Esophagus (tissue), 2 donors: Measurements from ENCODE around the gene NPLOC4. TPM values are rescaled to one million over a fixed set of nuclear protein-coding genes. Genes with fewer than 3 reads are reported as not detected.

Experiments used
- H3K27ac ChIP-seq, 2 donors: one replicate each; pipeline ENCODE4 v1.5.1; 2013; ENCODE audit warnings: low read depth in 2 of 2, mild to moderate bottlenecking in 2 of 2, inconsistent platforms in 1 of 2, low read length in 1 of 2, moderate library complexity in 1 of 2
- H3K27me3 ChIP-seq, 2 donors: one replicate each; pipeline ENCODE4 v1.6.1; 2013; ENCODE audit warnings: low read length in 2 of 2, control low read depth in 1 of 2, mild to moderate bottlenecking in 1 of 2; ENCODE audit not compliant: insufficient read depth in 2 of 2, control insufficient read depth in 1 of 2
- H3K36me3 ChIP-seq, 2 donors: one replicate each; pipeline ENCODE4 v1.6.1; 2013; ENCODE audit warnings: low read length in 1 of 2; ENCODE audit not compliant: control insufficient read depth in 2 of 2, insufficient read depth in 2 of 2
- H3K4me1 ChIP-seq, 2 donors: one replicate each; pipeline ENCODE4 v1.6.1; 2013; ENCODE audit warnings: low read length in 1 of 2; ENCODE audit not compliant: control insufficient read depth in 2 of 2, insufficient read depth in 2 of 2
- H3K4me3 ChIP-seq, 2 donors: one replicate each; pipeline ENCODE4 v1.5.1; 2013; ENCODE audit warnings: low read length in 2 of 2, mild to moderate bottlenecking in 2 of 2, low read depth in 1 of 2, moderate library complexity in 1 of 2
- H3K9me3 ChIP-seq, 2 donors: one replicate each; pipeline ENCODE4 v1.6.1; 2013; ENCODE audit warnings: mild to moderate bottlenecking in 2 of 2, low read depth in 1 of 2, low read length in 1 of 2, moderate library complexity in 1 of 2; ENCODE audit not compliant: control insufficient read depth in 2 of 2, insufficient read depth in 1 of 2
- WGBS, 2 donors: extraction: QIAGEN DNeasy Blood & Tissue Kit; methylation state at CpG; one replicate each; pipeline ENCODE4 v1.1.7; 2013; 5-methylcytosine and 5-hydroxymethylcytosine counted together
- polyA plus RNA-seq, 2 donors: library from polyadenylated mRNA; stranded (reverse); fragments of 200-250 nt; gene quantifications; one replicate each; pipeline ENCODE4 v1.2.3, GENCODE V29; 2013
- donor health status: healthy with polysubstance abuse.
- donor health status: Bipolar disorder and iron deficiency.

Gene NPLOC4
- polyA plus RNA-seq, 2 donors, result 30.6 to 38.8 TPM

DNA sequence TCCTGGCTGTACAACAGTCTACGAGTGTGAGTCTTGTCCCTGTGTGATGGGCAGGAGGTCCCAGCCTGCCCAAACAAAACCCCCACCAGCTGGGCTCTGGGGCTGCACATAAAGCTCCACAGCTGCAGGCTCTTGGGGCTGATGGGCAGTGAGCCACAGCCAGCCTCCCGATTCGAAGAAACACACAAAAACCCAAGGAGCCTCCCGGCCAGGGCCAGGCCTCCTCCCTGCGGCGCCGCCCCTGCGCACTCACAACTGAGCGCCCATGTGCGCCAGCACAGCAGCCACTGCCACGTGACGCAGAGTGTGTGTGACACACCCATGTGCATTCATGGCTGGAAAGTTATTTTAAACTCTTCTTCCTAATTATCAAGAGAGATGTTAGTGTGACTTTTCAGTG, 54.2 kb downstream of the NPLOC4 start:
- Histone ChIP-seq H3K27ac (no peak overlapping the region), H3K4me1 (peaks cover 0 to 4% of the 10 kb centered on the region in 2 donors), H3K9me3 (no peaks in the 10 kb centered on the region), H3K4me3 (no peak overlapping the region), H3K27me3 (no peaks in the 10 kb centered on the region), H3K36me3 (peaks cover 16 to 44% of the 10 kb centered on the region in 2 donors)
- 89 to 92% methylated on average over 12 of the region's 12 CpGs for WGBS, 2 donors

GRCh38 chr17:81582341-81582740, 54.6 kb downstream of the NPLOC4 start:
- H3K4me3 ChIP-seq, result no peak overlapping the region
- H3K27me3 ChIP-seq, result no peaks in the 10 kb centered on the region
- H3K9me3 ChIP-seq, result no peaks in the 10 kb centered on the region
- H3K36me3 ChIP-seq, result peaks cover 16 to 46% of the 10 kb centered on the region in 2 donors
- H3K27ac ChIP-seq, result no peak overlapping the region
- 86 to 91% methylated on average over 5 of the region's 5 CpGs for WGBS, 2 donors
- H3K4me1 ChIP-seq, result peaks cover 0 to 5% of the 10 kb centered on the region in 2 donors

DNA sequence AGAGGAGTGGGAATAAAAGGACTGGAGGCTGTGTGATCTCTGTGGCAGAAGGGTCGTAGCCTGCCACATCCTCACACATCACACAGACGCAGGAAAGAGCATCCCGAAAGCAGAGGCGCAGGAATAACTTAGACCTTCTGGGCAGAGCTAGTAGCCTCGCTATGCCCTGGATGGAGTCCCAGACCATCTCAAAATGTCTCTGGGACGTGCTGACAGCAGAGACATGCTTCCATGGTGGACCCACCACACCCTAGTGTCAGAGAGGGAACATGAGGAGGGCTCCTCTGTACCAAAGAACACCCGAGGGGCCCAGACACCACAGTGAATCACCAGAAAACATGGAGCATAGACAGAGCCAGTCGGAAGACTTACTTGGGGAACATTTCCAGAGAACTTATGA, 55.2 kb downstream of the NPLOC4 start:
- Histone ChIP-seq H3K4me1 (peaks cover 2 to 9% of the 10 kb centered on the region in 2 donors), H3K27me3 (no peaks in the 10 kb centered on the region), H3K4me3 (no peak overlapping the region), H3K36me3 (peaks cover 15 to 46% of the 10 kb centered on the region in 2 donors), H3K9me3 (no peaks in the 10 kb centered on the region), H3K27ac (no peak overlapping the region)
- 93% methylated on average over 8 of the region's 8 CpGs for WGBS, 2 donors

DNA sequence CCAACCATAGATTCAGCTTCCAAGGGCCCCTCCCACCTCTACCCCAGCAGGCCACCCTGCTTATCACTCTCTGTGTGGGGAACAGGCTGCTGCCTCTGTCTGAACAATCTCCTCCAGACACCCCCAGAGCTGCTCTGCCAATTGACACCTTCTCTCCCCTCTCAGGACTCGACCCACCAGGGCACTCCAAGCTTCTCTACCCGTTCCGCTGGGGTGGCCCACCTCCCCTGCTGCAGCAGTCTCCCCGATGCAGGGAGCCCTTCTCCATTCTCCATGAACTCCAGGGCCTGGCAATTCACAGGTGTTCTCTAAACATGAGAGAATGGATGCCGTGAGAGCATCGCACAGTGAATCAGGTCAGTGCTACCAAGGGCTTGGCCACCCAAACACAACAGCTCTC, 56.4 kb downstream of the NPLOC4 start:
- no peaks in the 10 kb centered on the region for H3K27me3 ChIP-seq
- peaks cover 8 to 43% of the 10 kb centered on the region in 2 donors for H3K36me3 ChIP-seq
- H3K9me3 ChIP-seq, result no peaks in the 10 kb centered on the region
- H3K4me3 ChIP-seq, result no peak overlapping the region
- no peak overlapping the region for H3K27ac ChIP-seq
- peaks cover 2 to 11% of the 10 kb centered on the region in 2 donors for H3K4me1 ChIP-seq
- WGBS, 2 donors, result 95 to 98% methylated on average over 6 of the region's 6 CpGs

DNA sequence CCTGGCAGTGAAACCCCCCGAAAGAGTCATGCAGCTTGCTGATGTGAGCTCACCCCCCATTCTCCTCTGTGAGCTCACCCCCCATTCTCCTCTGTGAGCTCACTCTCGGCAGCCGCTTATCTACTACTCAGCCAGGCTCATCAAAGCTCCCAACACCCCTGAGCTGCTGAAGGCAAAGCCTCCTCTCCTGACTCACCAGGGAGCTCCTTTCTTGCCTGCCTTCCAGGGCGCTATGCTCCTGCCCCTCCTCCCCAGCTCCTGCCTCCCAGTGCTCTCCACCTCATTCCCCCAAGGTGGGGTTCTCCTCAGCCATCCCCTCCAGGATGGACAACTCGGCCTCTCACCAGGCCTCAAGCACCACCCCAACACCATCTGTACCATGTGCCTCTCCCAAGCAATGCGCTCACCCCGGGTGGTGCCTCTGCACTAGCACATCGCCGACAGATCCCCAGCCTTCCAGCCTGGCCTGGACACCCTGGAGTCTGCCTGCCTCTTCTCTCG, 57.0 kb downstream of the NPLOC4 start:
- no peaks in the 10 kb centered on the region for H3K27me3 ChIP-seq
- peaks cover 2 to 11% of the 10 kb centered on the region in 2 donors for H3K4me1 ChIP-seq
- 93% methylated on average over 10 of the region's 10 CpGs for WGBS, 2 donors
- peaks cover 8 to 46% of the 10 kb centered on the region in 2 donors for H3K36me3 ChIP-seq
- no peak overlapping the region for H3K27ac ChIP-seq
- no peak overlapping the region for H3K4me3 ChIP-seq
- no peaks in the 10 kb centered on the region for H3K9me3 ChIP-seq

- Histone ChIP-seq H3K4me1 (peaks cover 2 to 11% of the 10 kb centered on the region in 2 donors), H3K27me3 (no peaks in the 10 kb centered on the region), H3K27ac (no peak overlapping the region), H3K4me3 (no peak overlapping the region), H3K36me3 (peaks cover 7 to 50% of the 10 kb centered on the region in 2 donors), H3K9me3 (no peaks in the 10 kb centered on the region)
- WGBS, 2 donors, result 91 to 93% methylated on average over 6 of the region's 6 CpGs
These were observed 57.6 kb downstream of the NPLOC4 start for GRCh38 chr17:81579298-81579697.

GRCh38 chr17:81578561-81579225, 58.2 kb downstream of the NPLOC4 start:
- WGBS, 2 donors, result 94% methylated on average over 6 of the region's 6 CpGs
- Histone ChIP-seq H3K27ac (no peak overlapping the region), H3K36me3 (peaks cover 5 to 53% of the 10 kb centered on the region in 2 donors), H3K9me3 (no peaks in the 10 kb centered on the region), H3K27me3 (no peaks in the 10 kb centered on the region), H3K4me3 (no peak overlapping the region), H3K4me1 (peaks cover 2 to 11% of the 10 kb centered on the region in 2 donors)

- H3K4me1 ChIP-seq, result peaks cover 2 to 11% of the 10 kb centered on the region in 2 donors
- WGBS, 2 donors, result 94 to 96% methylated on average over 10 of the region's 10 CpGs
- H3K4me3 ChIP-seq, result no peak overlapping the region
- H3K27ac ChIP-seq, result no peak overlapping the region
- H3K36me3 ChIP-seq, result peaks cover 3 to 51% of the 10 kb centered on the region in 2 donors
- no peaks in the 10 kb centered on the region for H3K9me3 ChIP-seq
- H3K27me3 ChIP-seq, result no peaks in the 10 kb centered on the region
These were observed 58.9 kb downstream of the NPLOC4 start for GRCh38 chr17:81578038-81578441.

- Histone ChIP-seq H3K9me3 (no peaks in the 10 kb centered on the region), H3K27me3 (no peaks in the 10 kb centered on the region), H3K27ac (no peak overlapping the region), H3K4me3 (no peak overlapping the region), H3K36me3 (peaks cover 3 to 47% of the 10 kb centered on the region in 2 donors), H3K4me1 (peaks cover 2 to 11% of the 10 kb centered on the region in 2 donors)
- WGBS, 2 donors, result 79 to 86% methylated on average over 11 of the region's 11 CpGs
These were observed 59.5 kb downstream of the NPLOC4 start for GRCh38 chr17:81577278-81578000.
